ENCODE measurements around the gene BLID.

DNA sequence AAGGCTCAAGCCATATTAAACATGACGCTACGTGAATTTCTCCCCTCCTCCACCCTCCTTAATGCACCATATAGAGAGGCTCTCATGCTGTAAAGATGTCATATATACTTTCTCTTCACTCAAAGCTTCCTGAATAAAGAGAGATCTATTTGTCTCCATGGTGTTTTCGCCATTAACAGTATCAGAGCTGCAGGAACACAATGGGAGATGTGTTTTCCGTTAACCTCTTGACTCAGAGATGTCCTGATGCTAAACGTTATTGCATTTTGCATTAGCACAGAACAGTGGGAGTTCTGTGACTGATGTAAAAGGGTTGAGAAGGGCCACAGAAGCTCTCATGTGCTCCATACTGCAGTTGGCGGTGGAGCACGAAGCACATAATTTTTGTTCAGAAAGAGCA lies 25.7 kb upstream of the BLID start:
- TF ChIP-seq, protein P1, sequence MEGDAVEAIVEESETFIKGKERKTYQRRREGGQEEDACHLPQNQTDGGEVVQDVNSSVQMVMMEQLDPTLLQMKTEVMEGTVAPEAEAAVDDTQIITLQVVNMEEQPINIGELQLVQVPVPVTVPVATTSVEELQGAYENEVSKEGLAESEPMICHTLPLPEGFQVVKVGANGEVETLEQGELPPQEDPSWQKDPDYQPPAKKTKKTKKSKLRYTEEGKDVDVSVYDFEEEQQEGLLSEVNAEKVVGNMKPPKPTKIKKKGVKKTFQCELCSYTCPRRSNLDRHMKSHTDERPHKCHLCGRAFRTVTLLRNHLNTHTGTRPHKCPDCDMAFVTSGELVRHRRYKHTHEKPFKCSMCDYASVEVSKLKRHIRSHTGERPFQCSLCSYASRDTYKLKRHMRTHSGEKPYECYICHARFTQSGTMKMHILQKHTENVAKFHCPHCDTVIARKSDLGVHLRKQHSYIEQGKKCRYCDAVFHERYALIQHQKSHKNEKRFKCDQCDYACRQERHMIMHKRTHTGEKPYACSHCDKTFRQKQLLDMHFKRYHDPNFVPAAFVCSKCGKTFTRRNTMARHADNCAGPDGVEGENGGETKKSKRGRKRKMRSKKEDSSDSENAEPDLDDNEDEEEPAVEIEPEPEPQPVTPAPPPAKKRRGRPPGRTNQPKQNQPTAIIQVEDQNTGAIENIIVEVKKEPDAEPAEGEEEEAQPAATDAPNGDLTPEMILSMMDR (IDR thresholded peaks at IDR 0.05): no peak
- no peak for TF ChIP-seq POLR2AphosphoS5 (IDR thresholded peaks at IDR 0.05; ENCODE audit: low read depth, low read length)
- no peak for TF ChIP-seq TCF7L2 (IDR thresholded peaks at IDR 0.05; ENCODE audit: low read depth, low read length)
- TF ChIP-seq, protein P2, sequence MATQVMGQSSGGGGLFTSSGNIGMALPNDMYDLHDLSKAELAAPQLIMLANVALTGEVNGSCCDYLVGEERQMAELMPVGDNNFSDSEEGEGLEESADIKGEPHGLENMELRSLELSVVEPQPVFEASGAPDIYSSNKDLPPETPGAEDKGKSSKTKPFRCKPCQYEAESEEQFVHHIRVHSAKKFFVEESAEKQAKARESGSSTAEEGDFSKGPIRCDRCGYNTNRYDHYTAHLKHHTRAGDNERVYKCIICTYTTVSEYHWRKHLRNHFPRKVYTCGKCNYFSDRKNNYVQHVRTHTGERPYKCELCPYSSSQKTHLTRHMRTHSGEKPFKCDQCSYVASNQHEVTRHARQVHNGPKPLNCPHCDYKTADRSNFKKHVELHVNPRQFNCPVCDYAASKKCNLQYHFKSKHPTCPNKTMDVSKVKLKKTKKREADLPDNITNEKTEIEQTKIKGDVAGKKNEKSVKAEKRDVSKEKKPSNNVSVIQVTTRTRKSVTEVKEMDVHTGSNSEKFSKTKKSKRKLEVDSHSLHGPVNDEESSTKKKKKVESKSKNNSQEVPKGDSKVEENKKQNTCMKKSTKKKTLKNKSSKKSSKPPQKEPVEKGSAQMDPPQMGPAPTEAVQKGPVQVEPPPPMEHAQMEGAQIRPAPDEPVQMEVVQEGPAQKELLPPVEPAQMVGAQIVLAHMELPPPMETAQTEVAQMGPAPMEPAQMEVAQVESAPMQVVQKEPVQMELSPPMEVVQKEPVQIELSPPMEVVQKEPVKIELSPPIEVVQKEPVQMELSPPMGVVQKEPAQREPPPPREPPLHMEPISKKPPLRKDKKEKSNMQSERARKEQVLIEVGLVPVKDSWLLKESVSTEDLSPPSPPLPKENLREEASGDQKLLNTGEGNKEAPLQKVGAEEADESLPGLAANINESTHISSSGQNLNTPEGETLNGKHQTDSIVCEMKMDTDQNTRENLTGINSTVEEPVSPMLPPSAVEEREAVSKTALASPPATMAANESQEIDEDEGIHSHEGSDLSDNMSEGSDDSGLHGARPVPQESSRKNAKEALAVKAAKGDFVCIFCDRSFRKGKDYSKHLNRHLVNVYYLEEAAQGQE (IDR thresholded peaks at IDR 0.05; ENCODE audit: insufficient read depth in 1 of 2, low read depth in 2 of 2, low read length in 1 of 2): no peak
- TF ChIP-seq SIN3A (IDR thresholded peaks at IDR 0.05; ENCODE audit: borderline replicate concordance, insufficient read depth, low read depth, low read length): no peak

Measured in Panc1 (cell line).